ENCODE results near the gene RIN1.

RIN1 gene

DNA sequence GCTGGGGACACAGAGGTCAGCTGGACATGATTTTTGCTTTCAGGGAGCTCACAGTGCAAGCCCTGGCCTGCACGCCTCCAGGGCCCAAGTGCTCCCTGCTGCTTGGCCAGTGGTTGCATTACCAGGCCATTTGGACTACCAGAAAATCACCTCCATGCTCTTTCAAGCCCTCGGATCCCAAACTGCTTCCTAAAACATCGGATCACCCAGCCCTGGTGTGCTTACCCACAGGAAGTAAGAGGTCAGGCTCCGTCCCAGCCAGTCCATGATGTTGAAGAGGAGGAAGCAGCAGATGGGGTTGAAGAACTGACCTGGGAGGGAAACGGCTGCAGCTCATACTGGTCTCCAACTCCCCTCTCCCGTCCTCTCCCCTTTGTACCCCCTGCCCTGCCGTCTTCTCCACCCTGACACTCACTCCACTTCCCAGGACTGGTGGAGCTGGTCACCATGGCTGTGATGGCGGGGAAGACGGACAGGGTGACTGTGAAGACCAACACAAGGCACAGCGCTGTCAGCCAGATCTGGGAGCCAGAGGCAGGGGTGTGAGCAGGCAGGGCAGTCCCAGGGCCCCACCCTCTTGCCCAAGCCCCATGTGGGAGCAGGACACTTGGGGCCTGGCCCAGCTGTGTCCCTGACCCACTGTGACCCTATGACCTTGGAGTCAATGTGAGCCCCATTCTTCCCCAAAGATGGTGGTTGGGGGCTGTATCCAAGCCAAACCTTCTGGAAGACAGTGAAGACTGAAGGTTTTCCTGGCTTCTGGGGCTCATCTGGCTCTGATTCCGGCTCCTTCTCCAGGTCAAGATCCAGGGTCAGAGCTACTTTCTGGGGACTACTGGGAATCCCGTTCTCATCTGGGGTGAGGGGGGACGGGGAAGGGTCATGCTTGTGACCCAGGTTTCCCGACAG is 29.7 kb upstream of the RIN1 start:
- Histone ChIP-seq H3K27me3 (ENCODE audit: insufficient read depth, low read length, poor library complexity, severe bottlenecking) (no peaks in the 10 kb centered on the region), H4K20me1 (ENCODE audit: insufficient read depth, low read length, poor library complexity, severe bottlenecking) (no peaks in the 10 kb centered on the region), H3F3A (ENCODE audit: low read depth) (no peaks in the 10 kb centered on the region), H3K9me2 (replicated peaks; ENCODE audit: low read depth, low read length) (no peaks in the 10 kb centered on the region), H3K79me2 (ENCODE audit: insufficient read depth, low read length) (no peaks in the 10 kb centered on the region), H3K9ac (ENCODE audit: low read depth, low read length, poor library complexity, severe bottlenecking) (no peak overlapping the region), H3K36me3 (ENCODE audit: insufficient read depth, low read length) (no peaks in the 10 kb centered on the region), H3K4me2 (ENCODE audit: low read depth, low read length, poor library complexity, severe bottlenecking) (no peak overlapping the region), H3K9me3 (ENCODE audit: insufficient read depth, low read depth, low read length) (no peaks in the 10 kb centered on the region), H3K4me3 (ENCODE audit: low read length, poor library complexity, severe bottlenecking) (no peak overlapping the region), H3K4me1 (ENCODE audit: insufficient read depth, low read length, poor library complexity, severe bottlenecking) (no peaks in the 10 kb centered on the region), H2AFZ (ENCODE audit: low read length) (no peak overlapping the region)
- TF ChIP-seq, protein P1, sequence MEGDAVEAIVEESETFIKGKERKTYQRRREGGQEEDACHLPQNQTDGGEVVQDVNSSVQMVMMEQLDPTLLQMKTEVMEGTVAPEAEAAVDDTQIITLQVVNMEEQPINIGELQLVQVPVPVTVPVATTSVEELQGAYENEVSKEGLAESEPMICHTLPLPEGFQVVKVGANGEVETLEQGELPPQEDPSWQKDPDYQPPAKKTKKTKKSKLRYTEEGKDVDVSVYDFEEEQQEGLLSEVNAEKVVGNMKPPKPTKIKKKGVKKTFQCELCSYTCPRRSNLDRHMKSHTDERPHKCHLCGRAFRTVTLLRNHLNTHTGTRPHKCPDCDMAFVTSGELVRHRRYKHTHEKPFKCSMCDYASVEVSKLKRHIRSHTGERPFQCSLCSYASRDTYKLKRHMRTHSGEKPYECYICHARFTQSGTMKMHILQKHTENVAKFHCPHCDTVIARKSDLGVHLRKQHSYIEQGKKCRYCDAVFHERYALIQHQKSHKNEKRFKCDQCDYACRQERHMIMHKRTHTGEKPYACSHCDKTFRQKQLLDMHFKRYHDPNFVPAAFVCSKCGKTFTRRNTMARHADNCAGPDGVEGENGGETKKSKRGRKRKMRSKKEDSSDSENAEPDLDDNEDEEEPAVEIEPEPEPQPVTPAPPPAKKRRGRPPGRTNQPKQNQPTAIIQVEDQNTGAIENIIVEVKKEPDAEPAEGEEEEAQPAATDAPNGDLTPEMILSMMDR (conservative IDR thresholded peaks at IDR 0.05; ENCODE audit: low read length): no peak
- no peak for TF ChIP-seq EZH2phosphoT487 (IDR thresholded peaks at IDR 0.05; ENCODE audit: borderline replicate concordance)

DNA sequence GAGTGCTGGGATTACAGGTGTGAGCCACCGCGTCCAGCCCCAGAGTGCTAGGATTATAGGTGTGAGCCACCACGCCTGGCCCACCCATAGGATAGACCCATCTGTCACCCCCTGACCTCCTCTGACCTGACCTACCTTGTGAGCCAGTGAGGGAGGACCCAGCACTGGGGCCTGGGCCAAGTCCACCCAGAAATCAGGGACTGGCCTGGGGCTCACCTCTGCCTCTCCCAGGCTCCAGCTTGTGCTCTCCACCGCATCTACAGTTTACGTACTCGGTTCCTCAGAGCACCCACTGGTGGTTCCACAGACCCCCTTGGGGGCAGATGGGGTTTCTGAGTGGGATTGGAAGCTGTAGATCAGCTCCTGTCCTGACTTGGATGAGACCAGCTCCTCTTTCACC is 28.9 kb upstream of the RIN1 start:
- H3K79me2 ChIP-seq (ENCODE audit: insufficient read depth, low read length): no peaks in the 10 kb centered on the region
- no peaks in the 10 kb centered on the region for H3K9me2 ChIP-seq (replicated peaks; ENCODE audit: low read depth, low read length)
- no peak overlapping the region for H2AFZ ChIP-seq (ENCODE audit: low read length)
- H3K4me1 ChIP-seq (ENCODE audit: insufficient read depth, low read length, poor library complexity, severe bottlenecking): no peaks in the 10 kb centered on the region
- H3K36me3 ChIP-seq (ENCODE audit: insufficient read depth, low read length): no peaks in the 10 kb centered on the region
- H3F3A ChIP-seq (ENCODE audit: low read depth): no peaks in the 10 kb centered on the region
- no peak overlapping the region for H3K9ac ChIP-seq (ENCODE audit: low read depth, low read length, poor library complexity, severe bottlenecking)
- H3K9me3 ChIP-seq (ENCODE audit: insufficient read depth, low read depth, low read length): no peaks in the 10 kb centered on the region
- no peak overlapping the region for H3K4me2 ChIP-seq (ENCODE audit: low read depth, low read length, poor library complexity, severe bottlenecking)
- H3K27me3 ChIP-seq (ENCODE audit: insufficient read depth, low read length, poor library complexity, severe bottlenecking): no peaks in the 10 kb centered on the region
- no peaks in the 10 kb centered on the region for H4K20me1 ChIP-seq (ENCODE audit: insufficient read depth, low read length, poor library complexity, severe bottlenecking)
- H3K4me3 ChIP-seq (ENCODE audit: low read length, poor library complexity, severe bottlenecking): no peak overlapping the region
- TF ChIP-seq, protein P1 (conservative IDR thresholded peaks at IDR 0.05; ENCODE audit: low read length): no peak
- no peak for TF ChIP-seq EZH2phosphoT487 (IDR thresholded peaks at IDR 0.05; ENCODE audit: borderline replicate concordance)

DNA sequence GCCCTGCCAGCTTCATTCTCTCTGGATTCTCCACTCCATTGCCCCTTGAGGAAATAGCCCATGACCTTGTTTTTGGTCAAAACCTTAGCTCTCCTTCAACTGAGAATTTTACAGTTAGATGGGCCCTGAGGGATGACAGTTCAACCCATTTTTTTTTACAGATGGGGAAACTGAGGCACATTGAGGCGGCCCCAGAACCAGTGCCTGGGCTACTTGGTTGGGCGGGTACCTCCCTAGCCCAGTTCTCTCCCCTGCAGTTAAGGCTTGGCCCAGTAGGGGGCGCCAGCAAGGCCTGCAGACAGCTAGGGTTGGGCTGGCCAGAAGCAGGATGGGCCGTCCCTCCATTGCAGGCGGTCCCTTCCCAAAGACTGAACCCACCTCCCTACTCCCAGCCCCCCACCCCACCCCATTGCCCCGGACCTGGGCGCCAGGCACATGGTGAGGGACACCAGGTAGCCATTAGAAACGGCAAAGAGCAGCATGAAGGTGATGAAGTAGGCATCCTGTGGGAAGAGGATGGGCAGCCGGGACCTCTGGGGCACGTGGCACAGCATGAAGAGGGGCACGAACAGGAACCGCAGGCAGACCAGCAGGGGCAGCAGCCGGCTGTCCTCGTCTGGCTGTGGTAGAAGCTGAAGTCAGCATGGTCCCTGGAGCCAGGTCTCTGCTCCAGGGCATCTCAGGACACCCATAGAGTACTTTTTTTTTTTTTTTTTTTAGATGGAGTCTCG is 27.7 kb upstream of the RIN1 start:
- Histone ChIP-seq H3K27me3 (ENCODE audit: insufficient read depth, low read length, poor library complexity, severe bottlenecking) (no peaks in the 10 kb centered on the region), H3K9ac (ENCODE audit: low read depth, low read length, poor library complexity, severe bottlenecking) (no peak overlapping the region)
- TF ChIP-seq, protein P1 (conservative IDR thresholded peaks at IDR 0.05; ENCODE audit: low read length): peak; percentile 86
- no peak for TF ChIP-seq EZH2phosphoT487 (IDR thresholded peaks at IDR 0.05; ENCODE audit: borderline replicate concordance)

More for the DNA sequence above, 27.7 kb upstream of the RIN1 start:
- H3F3A ChIP-seq (ENCODE audit: low read depth): no peaks in the 10 kb centered on the region
- H4K20me1 ChIP-seq (ENCODE audit: insufficient read depth, low read length, poor library complexity, severe bottlenecking): no peaks in the 10 kb centered on the region
- no peaks in the 10 kb centered on the region for H3K36me3 ChIP-seq (ENCODE audit: insufficient read depth, low read length)
- H3K9me2 ChIP-seq (replicated peaks; ENCODE audit: low read depth, low read length): no peaks in the 10 kb centered on the region
- H3K4me3 ChIP-seq (ENCODE audit: low read length, poor library complexity, severe bottlenecking): no peak overlapping the region
- H3K4me2 ChIP-seq (ENCODE audit: low read depth, low read length, poor library complexity, severe bottlenecking): no peak overlapping the region
- H3K4me1 ChIP-seq (ENCODE audit: insufficient read depth, low read length, poor library complexity, severe bottlenecking): no peaks in the 10 kb centered on the region
- H3K79me2 ChIP-seq (ENCODE audit: insufficient read depth, low read length): no peaks in the 10 kb centered on the region
- no peaks in the 10 kb centered on the region for H3K9me3 ChIP-seq (ENCODE audit: insufficient read depth, low read depth, low read length)
- no peak overlapping the region for H2AFZ ChIP-seq (ENCODE audit: low read length)

All from Loucy (cell line).